Neuron (in vitro differentiated cells): ENCODE data around the gene SRSF1.
A peak's percentile ranks its signal among the peaks of the same experiment; 100 is the strongest.

Experiments used
- H2AFZ ChIP-seq: one replicate; pipeline ENCODE4 v1.6.1; 2013; ENCODE audit warnings: low read depth, mild to moderate bottlenecking, inconsistent platforms, low read length, moderate library complexity
- H3K27me3 ChIP-seq: one replicate; pipeline ENCODE4 v1.6.1; 2013; ENCODE audit warnings: low read length; ENCODE audit not compliant: insufficient read depth
- H3K36me3 ChIP-seq: one replicate; pipeline ENCODE4 v1.6.1; 2013; ENCODE audit warnings: low read length; ENCODE audit not compliant: insufficient read depth
- H3K4me1 ChIP-seq: one replicate; pipeline ENCODE4 v1.6.1; 2013; ENCODE audit warnings: low read length; ENCODE audit not compliant: insufficient read depth
- H3K4me3 ChIP-seq: 2 replicates; pipeline ENCODE4 v1.5.1; 2013; ENCODE audit warnings: mild to moderate bottlenecking, low read length, moderate library complexity
- H3K9me3 ChIP-seq: one replicate; pipeline ENCODE4 v1.6.1; 2013; ENCODE audit warnings: low read length

Gene SRSF1

DNA sequence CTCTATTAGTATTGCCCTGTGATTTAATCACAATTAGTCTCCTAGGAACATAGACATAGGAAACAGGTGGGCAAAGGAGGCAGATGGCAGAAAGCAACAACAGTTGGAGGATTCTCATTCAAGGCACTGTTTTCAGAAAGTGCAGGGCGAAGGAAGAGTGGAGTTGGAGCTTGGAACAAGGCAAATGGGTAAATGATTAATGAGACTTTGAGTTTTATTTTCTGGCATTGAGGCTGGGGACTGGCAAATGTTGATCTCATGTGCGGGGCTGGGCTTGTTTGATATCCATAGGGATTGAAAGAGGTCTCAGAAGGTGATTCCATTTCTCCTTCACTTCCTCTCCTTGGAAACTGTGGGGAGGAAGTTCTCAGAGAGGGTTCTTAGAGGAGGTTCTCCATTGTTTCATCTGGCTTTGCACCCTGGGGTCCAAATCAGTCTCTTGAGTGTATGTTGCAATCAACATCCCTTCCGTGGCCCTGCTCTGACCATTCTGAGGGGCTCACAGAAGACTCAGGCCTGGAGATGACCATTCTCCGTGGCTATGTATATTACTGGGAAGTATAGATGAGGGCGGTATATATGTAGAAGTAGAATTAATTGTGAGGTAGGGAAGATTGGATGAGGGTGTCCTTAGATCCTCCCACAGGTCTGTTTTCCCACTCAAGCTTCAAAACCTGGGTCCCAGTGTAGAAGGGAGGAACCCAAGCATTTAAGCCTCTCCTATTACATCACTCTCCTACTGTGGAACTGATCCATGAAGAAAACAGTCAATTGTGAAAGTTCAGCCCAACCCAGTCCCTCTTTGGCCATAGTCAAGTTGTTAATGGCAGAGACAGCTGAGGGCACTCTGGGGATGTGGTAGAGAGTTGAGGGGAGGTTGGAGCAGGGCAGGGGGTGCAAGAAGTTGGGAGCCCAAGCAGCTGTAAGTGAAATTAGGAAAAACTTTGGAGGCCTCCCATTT is 36.5 kb upstream of the SRSF1 start:
- H3K4me1 ChIP-seq, result no peaks in the 10 kb centered on the region
- H2AFZ ChIP-seq, result no peak overlapping the region
- no peaks in the 10 kb centered on the region for H3K36me3 ChIP-seq
- no peak overlapping the region for H3K4me3 ChIP-seq
- H3K9me3 ChIP-seq, result no peaks in the 10 kb centered on the region
- H3K27me3 ChIP-seq, result peaks cover 48% of the 10 kb centered on the region

- peaks cover 27% of the 10 kb centered on the region for H3K27me3 ChIP-seq
Observed at GRCh38 chr17:58041161-58041560, 34.1 kb upstream of the SRSF1 start.

DNA sequence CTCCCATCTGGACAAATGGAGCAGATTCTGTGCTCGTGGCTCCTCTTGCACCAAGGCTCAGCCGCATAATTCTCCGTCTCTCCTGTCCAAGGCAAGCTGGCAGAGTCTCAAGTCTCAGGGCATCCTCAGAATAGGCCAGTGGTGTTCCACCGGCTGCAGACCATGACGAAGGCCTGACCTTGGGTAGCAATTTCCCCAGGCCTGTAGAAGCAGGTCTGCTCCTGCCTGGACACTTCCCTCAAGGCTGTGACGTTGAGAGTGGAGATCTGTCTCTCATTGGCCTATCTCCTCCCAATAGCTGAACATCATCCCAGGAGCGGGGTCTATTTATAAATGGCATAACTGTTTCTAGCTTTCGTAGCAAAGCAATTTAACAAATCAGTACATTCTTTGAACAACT is 33.3 kb upstream of the SRSF1 start:
- Histone ChIP-seq H2AFZ (no peak overlapping the region), H3K27me3 (peaks cover 27% of the 10 kb centered on the region), H3K4me1 (no peaks in the 10 kb centered on the region), H3K4me3 (no peak overlapping the region), H3K36me3 (no peaks in the 10 kb centered on the region), H3K9me3 (no peaks in the 10 kb centered on the region)

More at GRCh38 chr17:58041161-58041560, 34.1 kb upstream of the SRSF1 start:
- Histone ChIP-seq H2AFZ (no peak overlapping the region), H3K4me3 (no peak overlapping the region), H3K9me3 (no peaks in the 10 kb centered on the region), H3K36me3 (no peaks in the 10 kb centered on the region), H3K4me1 (no peaks in the 10 kb centered on the region)

- no peaks in the 10 kb centered on the region for H3K36me3 ChIP-seq
- H2AFZ ChIP-seq, result no peak overlapping the region
- H3K27me3 ChIP-seq, result peaks cover 27% of the 10 kb centered on the region
- no peaks in the 10 kb centered on the region for H3K4me1 ChIP-seq
- H3K9me3 ChIP-seq, result no peaks in the 10 kb centered on the region
- no peak overlapping the region for H3K4me3 ChIP-seq
Observed at GRCh38 chr17:58039975-58040374, 32.9 kb upstream of the SRSF1 start.

GRCh38 chr17:58032691-58033415 is 25.8 kb upstream of the SRSF1 start:
- Histone ChIP-seq H3K9me3 (no peaks in the 10 kb centered on the region), H3K4me1 (peaks cover 10% of the 10 kb centered on the region), H3K36me3 (no peaks in the 10 kb centered on the region), H2AFZ (no peak overlapping the region), H3K4me3 (no peak overlapping the region), H3K27me3 (no peaks in the 10 kb centered on the region)

DNA sequence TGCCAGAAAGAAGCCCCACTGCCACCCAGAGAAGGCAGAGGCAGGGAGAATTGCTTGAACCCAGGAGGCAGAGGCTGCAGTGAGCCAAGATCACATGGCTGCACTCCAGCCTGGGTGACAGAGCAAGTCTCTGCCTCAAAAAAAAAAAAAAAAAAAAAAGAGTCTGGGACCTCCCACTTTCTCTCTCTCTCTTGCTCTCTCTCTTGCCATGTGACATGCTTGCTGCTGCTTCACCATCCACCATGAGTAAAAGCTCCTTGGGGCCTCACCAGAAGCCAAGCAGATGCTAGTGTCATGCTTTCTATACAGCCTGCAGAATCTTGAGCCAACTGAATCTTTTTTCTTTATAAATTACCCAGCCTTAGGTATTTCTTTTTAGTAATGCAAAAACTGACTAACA is 21.5 kb upstream of the SRSF1 start:
- no peak overlapping the region for H3K4me3 ChIP-seq
- no peaks in the 10 kb centered on the region for H3K9me3 ChIP-seq
- H2AFZ ChIP-seq, result no peak overlapping the region
- peaks cover 10% of the 10 kb centered on the region for H3K4me1 ChIP-seq
- no peaks in the 10 kb centered on the region for H3K36me3 ChIP-seq
- H3K27me3 ChIP-seq, result no peaks in the 10 kb centered on the region

DNA sequence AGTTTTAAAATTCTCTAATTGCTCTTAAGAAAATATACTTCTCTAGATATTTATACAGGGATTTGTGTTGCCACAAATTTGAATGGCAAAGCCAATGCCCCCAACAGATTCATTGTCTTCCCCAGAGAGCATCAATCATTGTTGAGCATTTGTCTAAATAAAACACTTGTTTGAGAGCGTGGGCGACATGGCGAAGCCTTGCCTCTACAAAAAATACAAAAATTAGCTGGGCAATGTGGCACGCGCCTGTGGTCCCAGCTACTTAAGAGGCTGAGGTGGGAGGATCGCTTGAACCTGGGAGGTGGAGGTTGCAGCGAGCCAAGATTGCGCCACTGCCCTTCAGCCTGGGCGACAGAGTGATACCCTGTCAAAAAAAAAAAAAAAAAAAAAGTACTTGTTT is 13.4 kb upstream of the SRSF1 start:
- no peaks in the 10 kb centered on the region for H3K27me3 ChIP-seq
- no peaks in the 10 kb centered on the region for H3K36me3 ChIP-seq
- no peak overlapping the region for H3K4me3 ChIP-seq
- H2AFZ ChIP-seq, result no peak overlapping the region
- no peaks in the 10 kb centered on the region for H3K9me3 ChIP-seq
- H3K4me1 ChIP-seq, result no peaks in the 10 kb centered on the region

DNA sequence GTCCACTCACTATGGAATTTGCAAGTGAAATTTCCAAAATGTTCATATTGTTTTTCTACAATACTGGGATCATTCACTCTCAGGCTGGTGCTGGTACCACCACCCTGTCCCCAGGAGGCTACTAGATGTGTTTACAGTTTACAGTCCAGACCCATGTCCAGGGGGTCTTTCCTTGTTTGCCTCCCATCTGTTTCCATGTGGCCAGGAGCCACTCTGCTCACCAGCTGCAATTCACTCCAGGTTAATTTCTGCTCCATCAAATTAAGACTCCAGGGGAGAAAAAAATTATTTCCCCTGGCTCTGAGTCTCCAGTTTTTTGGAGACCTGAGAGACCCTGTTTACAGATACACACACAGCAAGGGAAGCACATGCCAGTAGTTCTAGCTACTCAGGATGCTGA is 12.5 kb upstream of the SRSF1 start:
- Histone ChIP-seq H3K36me3 (no peaks in the 10 kb centered on the region), H3K4me1 (no peaks in the 10 kb centered on the region), H2AFZ (no peak overlapping the region), H3K9me3 (no peaks in the 10 kb centered on the region), H3K4me3 (no peak overlapping the region), H3K27me3 (no peaks in the 10 kb centered on the region)

DNA sequence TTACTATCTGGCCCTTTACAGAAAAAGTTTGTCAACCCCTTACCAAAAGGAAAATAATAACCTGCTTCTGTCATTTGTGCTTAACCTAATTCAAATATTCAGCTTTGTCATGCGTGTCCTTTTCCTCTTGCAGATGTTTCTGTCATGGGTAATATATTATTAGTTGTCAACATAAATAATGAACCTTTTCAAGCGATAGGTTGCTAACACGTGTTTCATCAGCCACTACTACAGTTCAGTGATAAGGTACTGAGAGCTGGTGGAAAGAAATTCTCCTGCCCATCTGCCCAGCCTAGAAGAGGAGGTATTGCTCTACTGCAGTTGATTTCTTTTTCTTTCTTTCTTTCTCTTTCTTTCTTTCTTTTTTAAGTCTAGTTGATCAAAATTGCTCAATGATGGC is 12.0 kb upstream of the SRSF1 start:
- H2AFZ ChIP-seq, result no peak overlapping the region

DNA sequence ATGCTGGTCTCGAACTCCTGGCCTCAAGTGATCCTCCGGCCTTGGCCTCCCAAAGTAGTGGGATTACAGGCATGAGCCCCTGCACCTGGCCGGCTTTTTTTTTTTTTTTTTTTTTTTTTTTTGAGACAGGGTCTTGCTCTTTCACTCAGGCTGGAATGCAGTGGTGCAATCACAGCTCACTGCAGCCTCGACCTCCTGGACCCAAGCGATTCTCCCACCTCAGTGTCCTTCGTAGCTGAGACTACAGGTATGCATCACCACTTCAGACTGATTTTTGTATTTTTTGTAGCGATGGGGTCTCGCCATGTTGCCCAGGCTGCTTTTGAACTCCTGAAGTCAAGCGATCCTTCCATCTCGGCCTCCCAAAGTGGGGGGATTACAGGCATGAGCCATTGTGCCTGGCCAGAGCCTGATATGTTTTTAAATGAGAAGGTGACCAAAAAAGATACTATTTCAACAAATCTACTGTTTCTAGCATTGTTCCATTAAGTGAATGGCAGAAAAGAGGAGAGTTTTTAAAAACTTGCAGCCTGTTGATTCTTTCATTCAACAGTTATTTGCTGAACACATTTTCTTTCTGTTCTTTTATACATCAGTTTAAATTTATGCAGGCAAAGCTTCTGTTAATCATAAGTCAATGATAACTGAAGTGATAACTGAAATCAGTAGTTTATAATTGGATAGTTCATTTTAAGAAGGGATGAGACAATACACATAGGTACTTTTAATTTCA is 3.2 kb upstream of the SRSF1 start:
- Histone ChIP-seq H3K4me3 (no peak overlapping the region), H3K36me3 (peaks cover 7% of the 10 kb centered on the region), H2AFZ (no peak overlapping the region), H3K27me3 (no peaks in the 10 kb centered on the region), H3K4me1 (peaks cover 9% of the 10 kb centered on the region), H3K9me3 (peaks cover 4% of the 10 kb centered on the region)

More for the DNA sequence above, 12.0 kb upstream of the SRSF1 start:
- H3K27me3 ChIP-seq, result no peaks in the 10 kb centered on the region
- no peaks in the 10 kb centered on the region for H3K4me1 ChIP-seq
- no peak overlapping the region for H3K4me3 ChIP-seq
- no peaks in the 10 kb centered on the region for H3K36me3 ChIP-seq
- no peaks in the 10 kb centered on the region for H3K9me3 ChIP-seq

GRCh38 chr17:58007781-58008706 is 998 bp upstream of the SRSF1 start:
- Histone ChIP-seq H3K9me3 (peaks cover 4% of the 10 kb centered on the region), H3K27me3 (no peaks in the 10 kb centered on the region)

GRCh38 chr17:58006560-58006923 is 504 bp downstream of the SRSF1 start:
- H3K36me3 ChIP-seq, result peaks cover 43% of the 10 kb centered on the region

More at GRCh38 chr17:58007781-58008706, 998 bp upstream of the SRSF1 start:
- H3K4me3 ChIP-seq, result peak overlapping the region; percentile 80
- H3K36me3 ChIP-seq, result peaks cover 29% of the 10 kb centered on the region
- H2AFZ ChIP-seq, result peak overlapping the region; percentile 71
- H3K4me1 ChIP-seq, result peaks cover 27% of the 10 kb centered on the region

More at GRCh38 chr17:58006560-58006923, 504 bp downstream of the SRSF1 start:
- peak overlapping the region; percentile 80 for H3K4me3 ChIP-seq
- peaks cover 4% of the 10 kb centered on the region for H3K9me3 ChIP-seq
- no peak overlapping the region for H2AFZ ChIP-seq
- H3K27me3 ChIP-seq, result no peaks in the 10 kb centered on the region
- H3K4me1 ChIP-seq, result peaks cover 36% of the 10 kb centered on the region
